DND-41 (cell line): Measurements from ENCODE around the gene TXNIP.

Experiments used
- EZH2 ChIP-seq: IDR thresholded peaks from 3 replicates; pipeline ENCODE4 v1.6.1; 2012; ENCODE audit warnings: borderline replicate concordance, low read depth, mild to moderate bottlenecking, moderate library complexity, low read length, inconsistent platforms; ENCODE audit not compliant: severe bottlenecking
- TF ChIP-seq, protein P1 (sequence below): IDR thresholded peaks from 2 replicates; pipeline ENCODE4 v1.5.1; 2012; ENCODE audit warnings: borderline replicate concordance, low read length, moderate library complexity, mild to moderate bottlenecking; ENCODE audit not compliant: poor library complexity, severe bottlenecking; ENCODE audit errors: extremely low read depth

DNA sequence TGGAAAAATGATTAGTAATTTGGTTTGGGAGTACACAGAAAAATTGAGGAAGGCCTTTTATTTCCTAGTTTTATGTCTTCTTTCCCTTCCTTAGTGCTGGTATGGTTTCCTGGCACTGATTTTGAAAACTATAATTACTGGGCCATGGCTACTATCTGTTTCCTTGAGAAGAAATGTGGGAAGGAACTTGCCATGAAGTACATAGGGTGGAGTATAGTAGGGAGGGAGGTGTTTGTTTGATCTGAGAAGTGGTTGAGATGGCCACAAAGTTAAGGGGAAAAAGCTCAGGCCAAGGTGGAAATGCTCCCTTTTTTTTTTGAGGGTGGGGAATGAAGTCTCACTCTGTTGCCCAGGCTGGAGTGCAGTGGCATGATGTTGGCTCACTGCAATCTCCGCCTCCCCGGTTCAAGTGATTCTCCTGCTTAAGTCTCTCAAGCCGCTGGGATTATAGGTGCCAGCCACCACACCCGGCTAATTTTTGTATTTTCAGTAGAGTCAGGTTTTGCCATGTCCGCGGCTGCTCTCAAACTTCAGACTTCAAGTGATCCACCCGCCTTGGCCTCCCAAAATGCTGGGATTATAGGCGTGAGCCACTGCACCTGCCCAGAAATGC is 13.9 kb upstream of the TXNIP start:
- TF ChIP-seq, protein P1, sequence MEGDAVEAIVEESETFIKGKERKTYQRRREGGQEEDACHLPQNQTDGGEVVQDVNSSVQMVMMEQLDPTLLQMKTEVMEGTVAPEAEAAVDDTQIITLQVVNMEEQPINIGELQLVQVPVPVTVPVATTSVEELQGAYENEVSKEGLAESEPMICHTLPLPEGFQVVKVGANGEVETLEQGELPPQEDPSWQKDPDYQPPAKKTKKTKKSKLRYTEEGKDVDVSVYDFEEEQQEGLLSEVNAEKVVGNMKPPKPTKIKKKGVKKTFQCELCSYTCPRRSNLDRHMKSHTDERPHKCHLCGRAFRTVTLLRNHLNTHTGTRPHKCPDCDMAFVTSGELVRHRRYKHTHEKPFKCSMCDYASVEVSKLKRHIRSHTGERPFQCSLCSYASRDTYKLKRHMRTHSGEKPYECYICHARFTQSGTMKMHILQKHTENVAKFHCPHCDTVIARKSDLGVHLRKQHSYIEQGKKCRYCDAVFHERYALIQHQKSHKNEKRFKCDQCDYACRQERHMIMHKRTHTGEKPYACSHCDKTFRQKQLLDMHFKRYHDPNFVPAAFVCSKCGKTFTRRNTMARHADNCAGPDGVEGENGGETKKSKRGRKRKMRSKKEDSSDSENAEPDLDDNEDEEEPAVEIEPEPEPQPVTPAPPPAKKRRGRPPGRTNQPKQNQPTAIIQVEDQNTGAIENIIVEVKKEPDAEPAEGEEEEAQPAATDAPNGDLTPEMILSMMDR = no peak
- no peak for TF ChIP-seq EZH2
